GM23338 (cell line): Measurements from ENCODE around the gene CUBN. TPM values are rescaled to one million over a fixed set of nuclear protein-coding genes. Genes with fewer than 3 reads are reported as not detected.

ENCODE experiments used
- ATAC-seq: fragments of 200-7000 bp; cut with Tn5 transposase; 3 replicates; pipeline ENCODE4 v1.9.1; 2020
- DNase-seq: peaks from one replicate; pipeline ENCODE4 v3.0.0-alpha.2; 2015; ENCODE audit warnings: low spot score
- H2AFZ ChIP-seq: fragments of 200-600 bp; sonication (generic); 2 replicates; pipeline ENCODE4 v1.8.0; 2016; ENCODE audit warnings: antibody characterized with exemption, mild to moderate bottlenecking, moderate library complexity
- H3F3A ChIP-seq: fragments of 200-600 bp; sonication (generic); replicated peaks from 2 replicates; pipeline ENCODE4 v1.8.0; 2017; ENCODE audit warnings: antibody characterized with exemption, mixed run types, low read depth
- H3K27ac ChIP-seq: fragments of 200-600 bp; sonication (generic); 2 replicates; pipeline ENCODE4 v1.6.1; 2016; ENCODE audit warnings: low read depth
- H3K27me3 ChIP-seq: fragments of 200-600 bp; sonication (generic); 2 replicates; pipeline ENCODE4 v1.8.0; 2016; ENCODE audit warnings: mild to moderate bottlenecking, mixed run types, moderate library complexity; ENCODE audit not compliant: insufficient read depth
- H3K36me3 ChIP-seq: fragments of 200-600 bp; sonication (generic); 2 replicates; pipeline ENCODE4 v1.8.0; 2016; ENCODE audit warnings: mild to moderate bottlenecking; ENCODE audit not compliant: insufficient read depth
- H3K4me1 ChIP-seq: fragments of 200-600 bp; sonication (generic); 2 replicates; pipeline ENCODE4 v1.8.0; 2016; ENCODE audit warnings: mild to moderate bottlenecking, moderate library complexity; ENCODE audit not compliant: insufficient read depth
- H3K4me2 ChIP-seq: fragments of 200-600 bp; sonication (generic); 2 replicates; pipeline ENCODE4 v1.7.1; 2017; ENCODE audit warnings: mixed run types
- H3K4me3 ChIP-seq: fragments of 200-600 bp; sonication (generic); 2 replicates; pipeline ENCODE4 v1.6.1; 2016; ENCODE audit warnings: mixed run types
- H3K79me2 ChIP-seq: fragments of 200-600 bp; sonication (generic); replicated peaks from 2 replicates; pipeline ENCODE4 v1.8.0; 2017; ENCODE audit warnings: mild to moderate bottlenecking; ENCODE audit not compliant: insufficient read depth
- H3K9me2 ChIP-seq: fragments of 200-600 bp; sonication (generic); 2 replicates; pipeline ENCODE4 v1.8.0; 2017; ENCODE audit not compliant: insufficient read depth
- H4K20me1 ChIP-seq: fragments of 200-600 bp; sonication (generic); replicated peaks from 2 replicates; pipeline ENCODE4 v1.8.0; 2017; ENCODE audit warnings: mild to moderate bottlenecking; ENCODE audit not compliant: insufficient read depth
- H3K27ac Mint-ChIP-seq: 2 replicates; pipeline ENCODE4 v1.8.0; 2020; ENCODE audit warnings: inconsistent platforms, mild to moderate bottlenecking, moderate library complexity, mixed read lengths
- H3K27me3 Mint-ChIP-seq: 3 replicates; pipeline ENCODE4 v1.8.0; 2022; ENCODE audit warnings: low read depth, mild to moderate bottlenecking, moderate library complexity, mixed read lengths, inconsistent platforms; ENCODE audit not compliant: insufficient read depth, poor library complexity
- H3K36me3 Mint-ChIP-seq: 3 replicates; pipeline ENCODE4 v1.8.0; 2021; ENCODE audit warnings: low read depth, mild to moderate bottlenecking, inconsistent platforms, moderate library complexity, mixed read lengths
- H3K4me1 Mint-ChIP-seq: 3 replicates; pipeline ENCODE4 v1.8.0; 2020; ENCODE audit warnings: mild to moderate bottlenecking, inconsistent platforms, mixed read lengths
- H3K4me3 Mint-ChIP-seq: 3 replicates; pipeline ENCODE4 v1.8.0; 2021; ENCODE audit warnings: moderate library complexity, mild to moderate bottlenecking, inconsistent platforms, mixed read lengths
- H3K9me3 Mint-ChIP-seq: 3 replicates; pipeline ENCODE4 v1.8.0; 2020; ENCODE audit warnings: moderate library complexity, mild to moderate bottlenecking, inconsistent platforms, mixed read lengths
- ETS1 ChIP-seq: IDR thresholded peaks from 2 replicates; pipeline ENCODE4 v1.6.1; 2016; ENCODE audit warnings: antibody characterized with exemption
- EZH2 ChIP-seq: fragments of 200-600 bp; sonication (generic); IDR thresholded peaks from one replicate; pipeline ENCODE4 v1.8.0; 2017; ENCODE audit warnings: antibody characterized with exemption, mild to moderate bottlenecking, low read depth; ENCODE audit not compliant: unreplicated experiment
- EZH2phosphoT487 ChIP-seq: fragments of 200-600 bp; sonication (generic); IDR thresholded peaks from one replicate; pipeline ENCODE4 v1.8.1; 2018; ENCODE audit warnings: antibody characterized with exemption; ENCODE audit not compliant: unreplicated experiment
- JUNB ChIP-seq: IDR thresholded peaks from one replicate; pipeline ENCODE4 v1.6.1; 2016; ENCODE audit warnings: antibody characterized with exemption; ENCODE audit not compliant: unreplicated experiment
- POLR2AphosphoS5 ChIP-seq: IDR thresholded peaks from 2 replicates; pipeline ENCODE4 v1.6.1; 2016; ENCODE audit warnings: antibody characterized with exemption, low read depth
- STAT1 ChIP-seq: IDR thresholded peaks from one replicate; pipeline ENCODE4 v1.6.1; 2016; ENCODE audit warnings: antibody characterized with exemption; ENCODE audit not compliant: unreplicated experiment
- ZNF114 ChIP-seq: fragments of 250-450 bp; sonication (Bioruptor Pico); IDR thresholded peaks from 2 replicates; pipeline ENCODE4 v1.5.0; 2020; ENCODE audit warnings: mild to moderate bottlenecking, moderate library complexity
- ZNF331 ChIP-seq: fragments of 250-450 bp; sonication (Bioruptor Pico); IDR thresholded peaks from 2 replicates; pipeline ENCODE4 v1.5.0; 2020; ENCODE audit warnings: low read depth, mild to moderate bottlenecking, moderate library complexity
- polyA plus RNA-seq: library from polyadenylated mRNA; unstranded; fragments of >200 nt; fragmentation: Nextera tagmentation; extraction: Ambion mirVana; gene quantifications from 2 replicates; pipeline ENCODE4 v1.2.1, GENCODE V29; 2016
- total RNA-seq: library from RNA; depleted of rRNA; stranded (reverse); fragments of >200 nt; shearing (Covaris generic); gene quantifications from 2 replicates; pipeline ENCODE4 v1.2.3, GENCODE V29; 2014
- TF ChIP-seq, protein P1 (sequence below): IDR thresholded peaks from one replicate; pipeline ENCODE4 v1.6.1; 2018; ENCODE audit warnings: antibody characterized with exemption; ENCODE audit not compliant: unreplicated experiment
- TF ChIP-seq, protein P2 (sequence below): fragments of 250-450 bp; sonication (Bioruptor Pico); IDR thresholded peaks from 2 replicates; pipeline ENCODE4 v1.5.0; 2020; ENCODE audit warnings: mild to moderate bottlenecking, moderate library complexity

The CUBN gene
- total and polyA plus RNA-seq, 2 experiments from 2014 or later, result 0.06 to 1.8 TPM

- TF ChIP-seq STAT1 (no peak), POLR2AphosphoS5 (no peak), EZH2phosphoT487 (no peak), JUNB (no peak), ETS1 (no peak), ZNF114 (CRISPR knock-in tag) (no peak), ZNF331 (no peak)
- TF ChIP-seq, protein P1, sequence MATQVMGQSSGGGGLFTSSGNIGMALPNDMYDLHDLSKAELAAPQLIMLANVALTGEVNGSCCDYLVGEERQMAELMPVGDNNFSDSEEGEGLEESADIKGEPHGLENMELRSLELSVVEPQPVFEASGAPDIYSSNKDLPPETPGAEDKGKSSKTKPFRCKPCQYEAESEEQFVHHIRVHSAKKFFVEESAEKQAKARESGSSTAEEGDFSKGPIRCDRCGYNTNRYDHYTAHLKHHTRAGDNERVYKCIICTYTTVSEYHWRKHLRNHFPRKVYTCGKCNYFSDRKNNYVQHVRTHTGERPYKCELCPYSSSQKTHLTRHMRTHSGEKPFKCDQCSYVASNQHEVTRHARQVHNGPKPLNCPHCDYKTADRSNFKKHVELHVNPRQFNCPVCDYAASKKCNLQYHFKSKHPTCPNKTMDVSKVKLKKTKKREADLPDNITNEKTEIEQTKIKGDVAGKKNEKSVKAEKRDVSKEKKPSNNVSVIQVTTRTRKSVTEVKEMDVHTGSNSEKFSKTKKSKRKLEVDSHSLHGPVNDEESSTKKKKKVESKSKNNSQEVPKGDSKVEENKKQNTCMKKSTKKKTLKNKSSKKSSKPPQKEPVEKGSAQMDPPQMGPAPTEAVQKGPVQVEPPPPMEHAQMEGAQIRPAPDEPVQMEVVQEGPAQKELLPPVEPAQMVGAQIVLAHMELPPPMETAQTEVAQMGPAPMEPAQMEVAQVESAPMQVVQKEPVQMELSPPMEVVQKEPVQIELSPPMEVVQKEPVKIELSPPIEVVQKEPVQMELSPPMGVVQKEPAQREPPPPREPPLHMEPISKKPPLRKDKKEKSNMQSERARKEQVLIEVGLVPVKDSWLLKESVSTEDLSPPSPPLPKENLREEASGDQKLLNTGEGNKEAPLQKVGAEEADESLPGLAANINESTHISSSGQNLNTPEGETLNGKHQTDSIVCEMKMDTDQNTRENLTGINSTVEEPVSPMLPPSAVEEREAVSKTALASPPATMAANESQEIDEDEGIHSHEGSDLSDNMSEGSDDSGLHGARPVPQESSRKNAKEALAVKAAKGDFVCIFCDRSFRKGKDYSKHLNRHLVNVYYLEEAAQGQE, result no peak
Observed at GRCh38 chr10:16795410-16796073, 334.1 kb downstream of the CUBN start (continued).

DNA sequence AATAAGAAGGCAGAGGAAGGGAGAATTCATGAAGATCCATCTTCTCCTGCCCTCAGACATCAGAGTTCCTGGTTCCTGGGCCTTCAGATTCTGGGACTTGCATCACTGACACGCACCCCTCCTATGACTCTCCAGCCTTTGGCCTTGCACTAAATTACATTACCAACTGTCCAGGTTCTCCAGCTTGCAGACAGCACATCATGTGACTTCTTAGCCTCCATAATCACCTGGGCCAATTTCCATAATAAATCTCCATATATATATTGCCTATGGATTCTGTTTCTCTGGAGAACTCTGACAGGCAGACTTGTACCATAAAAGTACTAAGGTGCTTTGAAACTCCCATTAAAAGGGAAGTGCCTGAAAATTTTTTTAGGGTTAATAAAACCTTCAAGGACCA is 335.6 kb downstream of the CUBN start:
- no peak overlapping the region for H3K4me3 Mint-ChIP-seq
- H3K9me3 Mint-ChIP-seq, result peaks cover 3% of the 10 kb centered on the region; the same call in 2 of the 3 replicates
- Histone ChIP-seq H3F3A (no peaks in the 10 kb centered on the region), H3K27ac (no peak overlapping the region), H4K20me1 (0 out of 2 replicates have a peak, but pooled peaks cover 4% of the 10 kb centered on the region), H3K9me2 (no peaks in the 10 kb centered on the region), H3K4me3 (no peak overlapping the region), H3K27me3 (no peaks in the 10 kb centered on the region), H3K4me1 (peaks cover 4% of the 10 kb centered on the region; the same call in 1 of the 2 replicates), H2AFZ (no peak overlapping the region), H3K36me3 (peaks cover 4% of the 10 kb centered on the region; the same call in 1 of the 2 replicates), H3K4me2 (no peak overlapping the region), H3K79me2 (peaks cover 60% of the 10 kb centered on the region)
- H3K4me1 Mint-ChIP-seq, result peaks cover 2% of the 10 kb centered on the region
- TF ChIP-seq, protein P1, result no peak
- TF ChIP-seq, protein P2, sequence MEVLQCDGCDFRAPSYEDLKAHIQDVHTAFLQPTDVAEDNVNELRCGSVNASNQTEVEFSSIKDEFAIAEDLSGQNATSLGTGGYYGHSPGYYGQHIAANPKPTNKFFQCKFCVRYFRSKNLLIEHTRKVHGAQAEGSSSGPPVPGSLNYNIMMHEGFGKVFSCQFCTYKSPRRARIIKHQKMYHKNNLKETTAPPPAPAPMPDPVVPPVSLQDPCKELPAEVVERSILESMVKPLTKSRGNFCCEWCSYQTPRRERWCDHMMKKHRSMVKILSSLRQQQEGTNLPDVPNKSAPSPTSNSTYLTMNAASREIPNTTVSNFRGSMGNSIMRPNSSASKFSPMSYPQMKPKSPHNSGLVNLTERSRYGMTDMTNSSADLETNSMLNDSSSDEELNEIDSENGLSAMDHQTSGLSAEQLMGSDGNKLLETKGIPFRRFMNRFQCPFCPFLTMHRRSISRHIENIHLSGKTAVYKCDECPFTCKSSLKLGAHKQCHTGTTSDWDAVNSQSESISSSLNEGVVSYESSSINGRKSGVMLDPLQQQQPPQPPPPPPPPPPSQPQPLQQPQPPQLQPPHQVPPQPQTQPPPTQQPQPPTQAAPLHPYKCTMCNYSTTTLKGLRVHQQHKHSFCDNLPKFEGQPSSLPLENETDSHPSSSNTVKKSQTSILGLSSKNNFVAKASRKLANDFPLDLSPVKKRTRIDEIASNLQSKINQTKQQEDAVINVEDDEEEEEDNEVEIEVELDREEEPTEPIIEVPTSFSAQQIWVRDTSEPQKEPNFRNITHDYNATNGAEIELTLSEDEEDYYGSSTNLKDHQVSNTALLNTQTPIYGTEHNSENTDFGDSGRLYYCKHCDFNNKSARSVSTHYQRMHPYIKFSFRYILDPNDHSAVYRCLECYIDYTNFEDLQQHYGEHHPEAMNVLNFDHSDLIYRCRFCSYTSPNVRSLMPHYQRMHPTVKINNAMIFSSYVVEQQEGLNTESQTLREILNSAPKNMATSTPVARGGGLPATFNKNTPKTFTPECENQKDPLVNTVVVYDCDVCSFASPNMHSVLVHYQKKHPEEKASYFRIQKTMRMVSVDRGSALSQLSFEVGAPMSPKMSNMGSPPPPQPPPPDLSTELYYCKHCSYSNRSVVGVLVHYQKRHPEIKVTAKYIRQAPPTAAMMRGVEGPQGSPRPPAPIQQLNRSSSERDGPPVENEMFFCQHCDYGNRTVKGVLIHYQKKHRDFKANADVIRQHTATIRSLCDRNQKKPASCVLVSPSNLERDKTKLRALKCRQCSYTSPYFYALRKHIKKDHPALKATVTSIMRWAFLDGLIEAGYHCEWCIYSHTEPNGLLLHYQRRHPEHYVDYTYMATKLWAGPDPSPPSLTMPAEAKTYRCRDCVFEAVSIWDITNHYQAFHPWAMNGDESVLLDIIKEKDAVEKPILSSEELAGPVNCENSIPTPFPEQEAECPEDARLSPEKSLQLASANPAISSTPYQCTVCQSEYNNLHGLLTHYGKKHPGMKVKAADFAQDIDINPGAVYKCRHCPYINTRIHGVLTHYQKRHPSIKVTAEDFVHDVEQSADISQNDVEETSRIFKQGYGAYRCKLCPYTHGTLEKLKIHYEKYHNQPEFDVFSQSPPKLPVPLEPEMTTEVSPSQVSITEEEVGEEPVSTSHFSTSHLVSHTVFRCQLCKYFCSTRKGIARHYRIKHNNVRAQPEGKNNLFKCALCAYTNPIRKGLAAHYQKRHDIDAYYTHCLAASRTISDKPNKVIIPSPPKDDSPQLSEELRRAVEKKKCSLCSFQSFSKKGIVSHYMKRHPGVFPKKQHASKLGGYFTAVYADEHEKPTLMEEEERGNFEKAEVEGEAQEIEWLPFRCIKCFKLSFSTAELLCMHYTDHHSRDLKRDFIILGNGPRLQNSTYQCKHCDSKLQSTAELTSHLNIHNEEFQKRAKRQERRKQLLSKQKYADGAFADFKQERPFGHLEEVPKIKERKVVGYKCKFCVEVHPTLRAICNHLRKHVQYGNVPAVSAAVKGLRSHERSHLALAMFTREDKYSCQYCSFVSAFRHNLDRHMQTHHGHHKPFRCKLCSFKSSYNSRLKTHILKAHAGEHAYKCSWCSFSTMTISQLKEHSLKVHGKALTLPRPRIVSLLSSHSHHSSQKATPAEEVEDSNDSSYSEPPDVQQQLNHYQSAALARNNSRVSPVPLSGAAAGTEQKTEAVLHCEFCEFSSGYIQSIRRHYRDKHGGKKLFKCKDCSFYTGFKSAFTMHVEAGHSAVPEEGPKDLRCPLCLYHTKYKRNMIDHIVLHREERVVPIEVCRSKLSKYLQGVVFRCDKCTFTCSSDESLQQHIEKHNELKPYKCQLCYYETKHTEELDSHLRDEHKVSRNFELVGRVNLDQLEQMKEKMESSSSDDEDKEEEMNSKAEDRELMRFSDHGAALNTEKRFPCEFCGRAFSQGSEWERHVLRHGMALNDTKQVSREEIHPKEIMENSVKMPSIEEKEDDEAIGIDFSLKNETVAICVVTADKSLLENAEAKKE (CRISPR knock-in tag), result no peak
- TF ChIP-seq STAT1, result no peak
- no peak for TF ChIP-seq EZH2
- H3K27ac Mint-ChIP-seq, result no peak overlapping the region
- H3K27me3 Mint-ChIP-seq, result no peaks in the 10 kb centered on the region
- peaks cover 14% of the 10 kb centered on the region for H3K36me3 Mint-ChIP-seq
- no peak for ATAC-seq
- DNase-seq, result no peak
